SU-DHL-6 (cell line): ENCODE measurements around the gene CATSPER4.

Experiments used
- H2AFZ ChIP-seq: fragments of 200-600 bp; sonication (generic); 2 replicates; pipeline ENCODE4 v1.6.1; 2014; ENCODE audit warnings: low read depth, mild to moderate bottlenecking, moderate library complexity, mixed read lengths, antibody characterized with exemption, low read length; ENCODE audit not compliant: severe bottlenecking
- H3F3A ChIP-seq: fragments of 200-600 bp; shearing (Covaris generic); 2 replicates; pipeline ENCODE4 v1.6.0; 2016; ENCODE audit warnings: antibody characterized with exemption, mild to moderate bottlenecking; ENCODE audit not compliant: insufficient read depth
- H3K27ac ChIP-seq: fragments of 200-600 bp; sonication (generic); 2 replicates; pipeline ENCODE4 v1.5.1; 2016; ENCODE audit warnings: low read depth, mild to moderate bottlenecking, low read length, moderate library complexity, mixed read lengths
- H3K27me3 ChIP-seq: fragments of 200-600 bp; sonication (generic), shearing (Covaris generic); 2 replicates; pipeline ENCODE4 v1.6.0; 2014; ENCODE audit warnings: mild to moderate bottlenecking, low read length
- H3K36me3 ChIP-seq: fragments of 200-600 bp; sonication (generic); 2 replicates; pipeline ENCODE4 v1.6.1; 2014; ENCODE audit warnings: mild to moderate bottlenecking, low read length, mixed read lengths
- H3K4me2 ChIP-seq: fragments of 300-600, 200-600 bp; shearing (Covaris generic), sonication (generic); 2 replicates; pipeline ENCODE4 v1.6.0; 2014; ENCODE audit warnings: low read length, low read depth, mild to moderate bottlenecking; ENCODE audit not compliant: poor library complexity, severe bottlenecking
- H3K4me3 ChIP-seq: fragments of 200-600 bp; sonication (generic); 2 replicates; pipeline ENCODE4 v1.5.1; 2014; ENCODE audit warnings: antibody characterized with exemption, low read length, mild to moderate bottlenecking, mixed read lengths; ENCODE audit not compliant: insufficient read depth, poor library complexity, severe bottlenecking
- H3K79me2 ChIP-seq: fragments of 200-600 bp; sonication (generic); 2 replicates; pipeline ENCODE4 v1.6.1; 2014; ENCODE audit warnings: mild to moderate bottlenecking, low read length, moderate library complexity; ENCODE audit not compliant: insufficient read depth
- H3K9ac ChIP-seq: fragments of 200-600 bp; sonication (generic); 2 replicates; pipeline ENCODE4 v1.7.0; 2014; ENCODE audit warnings: mild to moderate bottlenecking, low read length
- H3K9me2 ChIP-seq: fragments of 200-600 bp; sonication (generic); replicated peaks from 2 replicates; pipeline ENCODE4 v1.6.1; 2014; ENCODE audit warnings: low read length; ENCODE audit not compliant: insufficient read depth
- H3K9me3 ChIP-seq: fragments of 200-600 bp; sonication (generic); 2 replicates; pipeline ENCODE4 v1.6.1; 2014; ENCODE audit warnings: low read length, mixed read lengths; ENCODE audit not compliant: insufficient read depth
- H4K20me1 ChIP-seq: fragments of 200-600 bp; sonication (generic); 2 replicates; pipeline ENCODE4 v1.6.1; 2014; ENCODE audit warnings: low read depth, mild to moderate bottlenecking, antibody characterized with exemption, low read length, moderate library complexity, mixed read lengths
- EZH2phosphoT487 ChIP-seq: fragments of 200-600 bp; sonication (generic), shearing (Covaris generic); conservative IDR thresholded peaks from 2 replicates; pipeline ENCODE4 v1.6.1; 2018; ENCODE audit warnings: mild to moderate bottlenecking, antibody characterized with exemption, low read length, moderate library complexity, mixed read lengths
- TF ChIP-seq, protein P1 (sequence below): fragments of 200-600 bp; sonication (generic); IDR thresholded peaks from one replicate; pipeline ENCODE4 v1.5.1; 2017; ENCODE audit warnings: antibody characterized with exemption, mild to moderate bottlenecking, low read length, moderate library complexity; ENCODE audit not compliant: insufficient read depth, poor library complexity, severe bottlenecking

Gene CATSPER4

DNA sequence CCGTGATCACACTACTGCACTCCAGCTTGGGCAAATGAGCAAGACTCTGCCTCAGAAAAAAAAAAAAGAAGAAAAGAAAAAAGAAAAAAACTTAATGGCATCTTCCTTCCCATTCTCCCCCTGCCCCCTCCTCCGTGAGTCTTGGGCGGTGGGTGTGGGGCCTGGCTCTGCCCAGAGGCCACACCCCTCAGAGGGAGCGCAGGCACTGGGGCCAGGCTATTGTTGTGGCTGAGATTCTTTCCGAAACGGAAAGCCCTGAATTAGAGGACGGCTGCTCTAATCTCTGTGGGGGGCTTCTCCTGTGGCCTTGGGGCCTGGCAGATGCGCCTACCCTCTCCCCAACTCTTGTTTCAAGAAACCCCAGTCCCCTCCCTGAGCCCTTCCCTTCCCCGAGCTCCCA lies 35.7 kb upstream of the CATSPER4 start:
- Histone ChIP-seq H3K36me3 (no peaks in the 10 kb centered on the region), H4K20me1 (no peaks in the 10 kb centered on the region), H3K9ac (no peak overlapping the region), H3K4me2 (no peak overlapping the region), H2AFZ (no peak overlapping the region), H3K27ac (no peak overlapping the region), H3K9me3 (no peaks in the 10 kb centered on the region), H3K9me2 (no peaks in the 10 kb centered on the region), H3K4me3 (no peak overlapping the region), H3K27me3 (no peaks in the 10 kb centered on the region), H3F3A (no peaks in the 10 kb centered on the region), H3K79me2 (no peaks in the 10 kb centered on the region)
- TF ChIP-seq, protein P1, sequence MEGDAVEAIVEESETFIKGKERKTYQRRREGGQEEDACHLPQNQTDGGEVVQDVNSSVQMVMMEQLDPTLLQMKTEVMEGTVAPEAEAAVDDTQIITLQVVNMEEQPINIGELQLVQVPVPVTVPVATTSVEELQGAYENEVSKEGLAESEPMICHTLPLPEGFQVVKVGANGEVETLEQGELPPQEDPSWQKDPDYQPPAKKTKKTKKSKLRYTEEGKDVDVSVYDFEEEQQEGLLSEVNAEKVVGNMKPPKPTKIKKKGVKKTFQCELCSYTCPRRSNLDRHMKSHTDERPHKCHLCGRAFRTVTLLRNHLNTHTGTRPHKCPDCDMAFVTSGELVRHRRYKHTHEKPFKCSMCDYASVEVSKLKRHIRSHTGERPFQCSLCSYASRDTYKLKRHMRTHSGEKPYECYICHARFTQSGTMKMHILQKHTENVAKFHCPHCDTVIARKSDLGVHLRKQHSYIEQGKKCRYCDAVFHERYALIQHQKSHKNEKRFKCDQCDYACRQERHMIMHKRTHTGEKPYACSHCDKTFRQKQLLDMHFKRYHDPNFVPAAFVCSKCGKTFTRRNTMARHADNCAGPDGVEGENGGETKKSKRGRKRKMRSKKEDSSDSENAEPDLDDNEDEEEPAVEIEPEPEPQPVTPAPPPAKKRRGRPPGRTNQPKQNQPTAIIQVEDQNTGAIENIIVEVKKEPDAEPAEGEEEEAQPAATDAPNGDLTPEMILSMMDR = no peak
- TF ChIP-seq EZH2phosphoT487 = no peak

GRCh38 chr1:26155370-26156284 lies 34.8 kb upstream of the CATSPER4 start:
- Histone ChIP-seq H3F3A (no peaks in the 10 kb centered on the region), H3K27me3 (no peaks in the 10 kb centered on the region), H4K20me1 (no peaks in the 10 kb centered on the region), H3K79me2 (no peaks in the 10 kb centered on the region), H3K4me3 (no peak overlapping the region), H3K9me2 (no peaks in the 10 kb centered on the region), H3K27ac (no peak overlapping the region), H2AFZ (no peak overlapping the region), H3K9ac (no peak overlapping the region), H3K36me3 (no peaks in the 10 kb centered on the region), H3K9me3 (no peaks in the 10 kb centered on the region), H3K4me2 (no peak overlapping the region)
- TF ChIP-seq EZH2phosphoT487 = no peak
- TF ChIP-seq, protein P1 = no peak

GRCh38 chr1:26156285-26157038 lies 33.9 kb upstream of the CATSPER4 start:
- no peak for TF ChIP-seq EZH2phosphoT487
- TF ChIP-seq, protein P1 = no peak
- Histone ChIP-seq H4K20me1 (no peaks in the 10 kb centered on the region), H3K9ac (no peak overlapping the region), H3F3A (no peaks in the 10 kb centered on the region), H3K27ac (no peak overlapping the region), H3K9me2 (no peaks in the 10 kb centered on the region), H3K79me2 (no peaks in the 10 kb centered on the region), H3K9me3 (no peaks in the 10 kb centered on the region), H3K27me3 (no peaks in the 10 kb centered on the region), H3K4me3 (no peak overlapping the region), H2AFZ (no peak overlapping the region), H3K4me2 (no peak overlapping the region), H3K36me3 (no peaks in the 10 kb centered on the region)
